Lung (tissue), 12 donors: ENCODE results near the gene DPH6. TPM values are rescaled to one million over a fixed set of nuclear protein-coding genes. Genes with fewer than 3 reads are reported as not detected.
"Not testable (repeated sequence)": the region's sequence is repeated elsewhere in the genome, so short reads cannot be mapped to it uniquely, and the experiment has no call there.

Experiments
- ATAC-seq: fragments of 200-7000 bp; cut with Tn5 transposase; one replicate; pipeline ENCODE4 v1.9.1; 2020; ENCODE audit warnings: moderate number of reproducible peaks; ENCODE audit not compliant: insufficient read depth, low FRiP score
- DNase-seq, 3 donors: peaks; one replicate each; pipeline ENCODE4 v3.0.0-alpha.2; 2013 to 2017
- H3K27ac ChIP-seq, 2 donors: one replicate each; pipeline ENCODE4 v1.5.1; 2013; ENCODE audit warnings: mild to moderate bottlenecking in 2 of 2, moderate library complexity in 2 of 2, control low read depth in 1 of 2, inconsistent platforms in 1 of 2, low read depth in 1 of 2, low read length in 1 of 2
- H3K27me3 ChIP-seq, 3 donors: one replicate each; pipeline ENCODE4 v1.5.1; 2013; ENCODE audit warnings: low read length in 2 of 3; ENCODE audit not compliant: control insufficient read depth in 3 of 3, insufficient read depth in 3 of 3
- H3K36me3 ChIP-seq, 4 donors: one replicate each; pipeline ENCODE4 v1.5.1; 2013; ENCODE audit warnings: low read length in 4 of 4, mild to moderate bottlenecking in 1 of 4, moderate library complexity in 1 of 4; ENCODE audit not compliant: control insufficient read depth in 4 of 4, insufficient read depth in 4 of 4
- H3K4me1 ChIP-seq, 5 donors: one replicate each; pipeline ENCODE4 v1.5.1; 2013; ENCODE audit warnings: low read length in 5 of 5, mild to moderate bottlenecking in 2 of 5, moderate library complexity in 1 of 5; ENCODE audit not compliant: control insufficient read depth in 5 of 5, insufficient read depth in 5 of 5
- H3K4me3 ChIP-seq: one replicate; pipeline ENCODE4 v1.5.1; 2013; ENCODE audit warnings: mild to moderate bottlenecking, control low read depth, moderate library complexity
- H3K9ac ChIP-seq, 2 donors: one replicate each; pipeline ENCODE4 v1.5.1; 2013; ENCODE audit warnings: low read length in 2 of 2, control low read depth in 1 of 2; ENCODE audit not compliant: insufficient read depth in 1 of 2
- H3K9me3 ChIP-seq, 4 donors: one replicate each; pipeline ENCODE4 v1.5.1; 2013; ENCODE audit warnings: low read length in 3 of 4, mild to moderate bottlenecking in 1 of 4, moderate library complexity in 1 of 4; ENCODE audit not compliant: control insufficient read depth in 4 of 4, insufficient read depth in 3 of 4
- CTCF ChIP-seq: IDR thresholded peaks from 2 replicates; pipeline ENCODE4 v1.5.1; 2012; ENCODE audit warnings: mild to moderate bottlenecking; ENCODE audit errors: control extremely low read depth, extremely low read depth
- WGBS, 2 donors: extraction: QIAGEN DNeasy Blood & Tissue Kit; methylation state at CpG; one replicate each; pipeline ENCODE4 v1.1.7; 2013; 5-methylcytosine and 5-hydroxymethylcytosine counted together
- polyA plus RNA-seq, 2 donors: library from polyadenylated mRNA; stranded (reverse); fragments of 200-250 nt; gene quantifications; one replicate each; pipeline ENCODE4 v1.2.1, GENCODE V29; 2013
- total RNA-seq, 2 donors: library from RNA; depleted of rRNA in 1 of 2; stranded (reverse); fragments of >200 nt in 1 of 2; gene quantifications; one replicate each; pipeline ENCODE4 v1.2.1, GENCODE V29; 2014 to 2021
- donor health status: control.
- donor health status: control.
- donor health status: Bipolar disorder and iron deficiency.
- donor health status: healthy.
- donor health status: DM: yes; HTN: yes; CAD: no.

The DPH6 gene
- total and polyA plus RNA-seq, 4 donors = 5.5 to 55.1 (median 14.8) TPM

DNA sequence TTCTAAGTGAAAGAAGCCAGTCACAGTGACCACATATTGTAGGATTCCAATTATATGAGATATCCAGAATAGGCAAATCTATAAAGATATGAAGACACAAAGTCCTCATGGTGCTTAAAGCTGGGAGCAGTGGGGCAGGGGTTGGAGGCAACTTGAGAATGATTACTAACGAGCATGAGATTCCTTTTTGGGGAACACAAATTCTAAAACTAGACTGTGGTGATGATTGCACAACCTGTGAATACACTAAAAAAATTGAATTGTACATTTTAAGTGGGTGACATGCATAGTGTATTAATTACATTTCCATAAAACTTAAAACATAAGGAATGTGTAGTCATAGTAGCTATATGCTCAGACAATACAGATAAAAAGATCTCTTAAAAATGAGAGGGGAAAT, 103.2 kb downstream of the DPH6 start:
- H3K27ac ChIP-seq = no peak overlapping the region
- peaks cover 0 to 3% (median 0%) of the 10 kb centered on the region in 4 donors for H3K36me3 ChIP-seq
- H3K27me3 ChIP-seq = no peaks in the 10 kb centered on the region
- 45 to 68% methylated on average over 1 of the region's 1 CpG for WGBS, 2 donors
- TF ChIP-seq CTCF = no peak
- H3K9ac ChIP-seq = no peak overlapping the region
- no peak for ATAC-seq
- no peak for DNase-seq
- no peaks in the 10 kb centered on the region for H3K9me3 ChIP-seq
- no peak overlapping the region for H3K4me3 ChIP-seq
- H3K4me1 ChIP-seq = peaks cover 0 to 2% (median 0%) of the 10 kb centered on the region in 5 donors

- H3K9me3 ChIP-seq, DNase-seq, H3K4me3 ChIP-seq, H3K9ac ChIP-seq, H3K27ac ChIP-seq, ATAC-seq, H3K4me1 ChIP-seq, H3K36me3 ChIP-seq, H3K27me3 ChIP-seq: not testable (repeated sequence)
- 97 to 99% methylated on average over 4 of the region's 4 CpGs for WGBS, 2 donors
Measured at GRCh38 chr15:35441279-35441678, 104.7 kb downstream of the DPH6 start.

DNA sequence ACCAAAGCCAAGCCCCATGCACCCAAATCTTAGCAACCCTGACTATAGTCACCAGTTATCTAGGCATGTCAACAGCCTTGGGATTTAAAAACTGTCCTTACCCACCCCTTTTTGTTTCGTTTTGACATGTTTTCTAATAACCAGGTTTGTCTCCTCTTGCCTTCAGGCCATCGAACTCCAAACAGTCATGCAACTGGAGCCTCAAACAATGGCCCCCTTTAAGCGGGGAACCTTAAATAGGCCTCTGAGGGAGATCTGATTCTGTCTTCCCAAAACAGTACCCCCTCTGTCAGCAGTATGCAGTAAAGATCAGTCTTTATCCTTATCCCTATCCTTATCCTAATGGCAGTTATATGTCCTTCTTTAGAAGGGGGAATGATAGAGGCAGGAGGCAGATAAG, 105.7 kb downstream of the DPH6 start:
- Histone ChIP-seq H3K36me3 (no peaks in the 10 kb centered on the region), H3K9me3 (peaks cover 0 to 2% (median under 1%) of the 10 kb centered on the region in 4 donors), H3K4me3 (no peak overlapping the region), H3K27ac (no peak overlapping the region), H3K4me1 (peaks cover 0 to 2% (median 0%) of the 10 kb centered on the region in 5 donors), H3K27me3 (no peaks in the 10 kb centered on the region), H3K9ac (no peak overlapping the region)
- no peak for ATAC-seq
- 89 to 96% methylated on average over 3 of the region's 3 CpGs for WGBS, 2 donors
- no peak for DNase-seq
- no peak for TF ChIP-seq CTCF

- Histone ChIP-seq H3K4me1 (peaks cover 0 to 2% (median 0%) of the 10 kb centered on the region in 5 donors), H3K9ac (no peak overlapping the region), H3K4me3 (no peak overlapping the region), H3K36me3 (no peaks in the 10 kb centered on the region), H3K9me3 (peaks cover 0 to 4% (median 2%) of the 10 kb centered on the region in 4 donors), H3K27me3 (no peaks in the 10 kb centered on the region), H3K27ac (no peak overlapping the region)
- 87% methylated on average over 2 of the region's 2 CpGs for WGBS, 2 donors
- ATAC-seq (no peak), DNase-seq (peak in 1 of 3 donors; percentile 7)
- no peak for TF ChIP-seq CTCF
Measured at GRCh38 chr15:35439291-35439690, 106.7 kb downstream of the DPH6 start.
